NCI-H226 (cell line): ENCODE data around the gene TMEM271.
"Not testable (repeated sequence)": the region's sequence is repeated elsewhere in the genome, so short reads cannot be mapped to it uniquely, and the experiment has no call there.

ENCODE experiments used
- DNase-seq: peaks from one replicate; pipeline ENCODE4 v3.0.0-alpha.2; 2015

Gene TMEM271

DNA sequence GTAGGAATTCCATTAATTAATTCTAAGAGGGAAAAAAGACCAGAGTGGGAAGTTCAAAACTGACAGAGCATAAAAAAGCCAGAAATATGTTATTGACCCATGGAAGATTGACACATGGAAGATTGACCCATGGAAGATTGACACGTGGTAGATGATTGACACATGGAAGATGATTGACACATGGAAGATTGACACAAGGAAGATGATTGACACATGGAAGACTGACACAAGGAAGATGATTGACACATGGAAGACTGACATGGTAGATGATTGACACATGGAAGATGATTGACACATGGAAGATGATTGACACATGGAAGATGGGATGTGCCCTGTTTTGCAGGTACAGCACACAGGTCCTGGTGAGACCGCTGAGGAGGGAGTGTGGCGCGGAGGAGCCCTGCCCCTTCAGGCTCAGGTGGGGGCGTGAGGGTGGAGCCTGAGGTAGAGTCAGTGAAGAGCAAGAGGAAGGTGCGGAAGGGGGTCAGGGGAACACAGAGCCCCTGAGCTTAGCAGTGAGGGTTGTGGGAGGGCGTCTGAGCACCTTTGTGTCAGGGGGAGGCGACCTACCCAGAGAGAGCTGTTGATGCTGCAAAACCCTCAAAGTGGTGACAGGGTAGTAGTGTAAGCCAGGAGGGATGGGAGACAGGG is 33.4 kb upstream of the TMEM271 start:
- no peak for DNase-seq

DNA sequence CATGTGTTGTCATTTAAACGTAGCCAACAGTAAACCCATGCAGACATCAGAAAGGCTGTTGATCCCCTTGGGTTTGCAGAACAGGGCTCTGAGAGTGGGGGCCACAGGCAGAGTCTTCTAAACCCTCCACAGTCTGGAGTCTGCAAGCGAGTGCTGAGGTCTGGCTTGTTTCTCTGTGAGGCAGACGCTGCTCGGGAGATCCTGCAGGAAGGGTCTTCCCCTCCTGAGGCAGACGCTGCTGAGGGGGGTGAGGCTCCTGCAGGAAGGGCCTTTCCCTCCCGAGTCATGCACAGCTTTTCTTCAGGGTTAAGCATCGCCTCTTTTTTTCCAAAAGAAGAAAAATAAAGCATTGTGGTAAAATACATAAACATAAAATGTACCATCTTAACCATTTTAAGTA is 32.1 kb upstream of the TMEM271 start:
- DNase-seq = no peak

DNA sequence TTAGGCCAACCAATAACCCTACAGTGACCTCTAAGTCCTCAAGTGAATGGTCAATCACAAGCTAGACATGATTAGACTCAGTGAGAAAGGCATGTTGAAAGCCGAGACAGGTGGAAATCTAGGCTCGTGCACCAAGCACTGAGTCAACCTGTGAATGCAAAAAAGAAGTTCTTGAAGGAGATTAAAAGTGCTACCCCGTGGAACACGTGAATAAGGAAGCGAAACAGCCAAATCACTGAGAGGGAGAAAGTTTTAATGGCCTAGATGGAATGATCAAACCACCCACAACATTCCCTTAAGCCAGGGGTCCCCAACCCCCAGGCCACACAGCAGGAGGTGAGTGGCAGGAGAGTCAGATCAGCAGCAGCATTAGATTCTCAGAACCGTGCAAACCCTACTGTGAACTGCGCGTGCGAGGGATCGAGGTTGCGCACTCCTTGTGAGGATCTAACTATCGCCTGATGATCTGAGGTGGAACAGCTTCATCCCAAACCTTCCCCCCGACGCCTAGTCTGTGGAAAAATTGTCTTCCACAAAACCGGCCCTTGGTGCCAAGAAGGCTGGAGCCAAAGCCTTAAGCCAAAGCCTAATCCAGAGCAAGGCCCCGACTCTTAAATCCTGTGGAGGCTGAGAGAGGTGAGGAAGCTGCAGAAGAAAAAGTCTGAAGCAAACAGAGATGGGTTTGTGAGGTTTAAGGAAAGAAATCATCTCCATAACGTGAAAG is 29.8 kb upstream of the TMEM271 start:
- DNase-seq = no peak

DNA sequence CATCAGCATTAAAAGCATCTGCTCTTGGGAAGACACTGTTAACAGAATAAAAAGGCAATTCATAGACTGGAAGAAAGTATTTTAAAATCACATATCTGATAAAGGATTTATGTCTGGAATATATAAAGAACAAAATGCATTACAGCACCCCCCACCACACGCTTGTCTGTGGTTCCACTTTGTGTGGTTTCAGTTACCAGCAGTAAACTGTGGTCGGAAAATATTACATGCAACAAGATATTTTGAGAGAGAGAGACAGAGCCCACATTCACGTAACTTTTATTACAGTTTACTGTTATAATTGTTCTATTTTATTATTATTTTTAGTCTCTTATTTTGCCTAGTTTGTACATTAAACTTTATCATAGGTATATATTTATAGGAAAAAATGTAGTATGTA is 28.0 kb upstream of the TMEM271 start:
- no peak for DNase-seq

DNA sequence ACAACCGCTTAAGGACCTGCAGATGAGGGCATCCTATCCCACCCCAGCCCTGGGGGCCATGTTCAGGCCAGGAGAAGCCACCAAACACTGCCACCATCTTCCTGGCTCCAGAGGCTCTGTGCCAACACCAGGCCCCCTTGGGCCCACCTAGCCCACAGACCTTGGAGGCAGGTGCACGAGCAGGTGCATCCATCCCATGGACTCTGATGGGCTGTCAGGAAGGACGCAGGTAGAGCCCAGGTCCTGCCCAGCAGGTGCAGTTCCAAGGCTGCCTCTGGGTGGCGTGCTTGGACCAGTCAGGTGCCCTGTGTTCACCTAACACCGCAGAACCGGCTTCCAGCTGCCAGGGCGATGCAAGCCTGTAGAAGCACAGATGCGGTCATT is 26.5 kb upstream of the TMEM271 start:
- no peak for DNase-seq

DNA sequence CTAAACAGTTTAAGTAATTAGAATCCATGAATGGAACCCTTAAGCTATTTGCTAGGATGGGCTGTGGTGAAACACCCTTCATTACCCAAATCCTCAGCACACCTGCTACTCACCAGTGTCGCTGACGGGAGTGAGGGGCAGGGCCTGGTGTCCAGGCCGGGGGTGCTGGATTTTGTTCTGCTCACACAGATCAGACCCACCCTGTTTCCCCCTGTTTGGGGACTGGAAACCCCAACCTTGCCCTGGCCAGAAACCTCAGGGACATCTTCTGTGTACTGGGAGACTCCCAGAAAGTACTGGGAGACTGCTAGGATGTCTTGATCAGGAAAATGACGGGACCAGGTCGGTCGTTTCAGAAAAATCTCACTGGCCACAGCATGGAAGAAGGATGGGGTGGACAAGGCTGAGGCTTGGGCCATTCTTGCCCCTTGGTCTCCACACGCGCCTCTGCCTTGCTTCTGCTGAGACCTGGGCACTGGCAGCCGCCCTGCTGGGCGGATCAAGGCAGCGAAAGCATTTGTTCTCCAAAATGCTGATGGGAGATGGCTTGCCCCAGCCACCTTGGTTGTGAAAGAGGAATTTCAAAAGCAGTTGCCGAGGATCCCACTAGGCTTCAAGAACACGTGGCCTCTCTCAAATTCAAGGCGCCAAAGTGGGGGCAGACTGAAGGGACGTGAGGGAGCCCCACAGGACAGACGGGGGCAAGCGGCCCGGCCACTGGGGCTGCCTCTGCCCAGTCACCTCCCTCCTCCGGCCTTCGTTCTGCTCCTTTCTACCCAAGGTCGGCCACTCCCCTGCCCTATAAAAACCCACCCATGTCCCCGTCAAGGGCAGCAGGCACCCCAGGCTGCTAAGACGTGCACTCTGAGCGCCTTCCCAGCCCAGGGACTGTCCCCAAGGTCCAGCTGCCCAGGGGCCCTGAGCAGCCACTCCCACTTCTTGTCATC is 25.8 kb upstream of the TMEM271 start:
- DNase-seq = no peak

DNA sequence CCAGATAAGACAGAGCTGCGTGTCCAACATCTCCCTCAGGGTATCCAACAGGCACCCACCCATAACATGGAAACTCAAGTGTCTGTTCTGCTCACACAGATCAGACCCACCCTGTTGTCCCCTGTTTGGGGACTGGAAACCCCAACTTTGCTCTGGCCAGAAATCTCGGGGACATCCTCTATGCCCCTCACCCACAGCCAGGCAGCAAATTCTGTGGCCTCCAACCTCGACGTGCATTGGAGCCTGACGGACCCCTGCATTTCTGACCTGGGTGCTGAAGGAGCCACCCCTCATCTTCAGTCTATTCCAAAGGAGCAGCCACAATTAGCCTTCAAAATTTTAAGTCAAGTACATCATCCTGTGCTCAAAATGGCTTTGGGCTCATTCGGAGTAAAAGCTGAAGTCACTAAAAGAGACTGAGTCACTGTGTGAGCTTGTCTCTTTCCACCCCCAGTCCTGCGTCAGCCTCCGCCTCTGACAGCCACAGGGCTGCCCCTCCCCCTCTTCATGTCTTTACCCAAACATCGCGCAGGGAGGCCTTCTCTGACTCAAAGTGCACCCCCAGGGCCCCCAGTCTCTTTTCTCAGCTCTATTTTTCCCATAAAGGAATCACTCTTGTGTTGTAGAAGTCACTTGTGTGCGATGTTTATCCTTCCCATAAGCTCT is 24.9 kb upstream of the TMEM271 start:
- DNase-seq = no peak

DNA sequence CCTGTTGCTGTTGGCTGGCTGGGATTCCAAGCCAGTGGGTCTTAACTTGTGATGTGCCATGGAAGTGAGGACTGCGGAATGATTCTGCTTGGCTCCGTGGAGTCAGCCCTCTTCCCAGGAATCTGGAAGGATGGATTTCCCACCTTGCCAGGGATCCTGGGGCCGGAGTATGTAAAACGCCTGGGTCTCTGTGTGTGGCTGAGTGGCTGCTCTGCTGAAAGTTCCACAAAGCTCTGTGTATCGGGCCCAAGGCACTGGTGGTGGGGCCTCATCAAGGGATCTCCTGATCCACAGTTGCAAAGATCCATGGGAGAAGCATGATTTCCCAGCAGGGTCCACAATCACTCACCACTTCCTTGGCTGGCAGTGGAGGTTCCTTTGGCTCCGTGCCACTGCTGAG is 24.1 kb upstream of the TMEM271 start:
- no peak for DNase-seq

DNA sequence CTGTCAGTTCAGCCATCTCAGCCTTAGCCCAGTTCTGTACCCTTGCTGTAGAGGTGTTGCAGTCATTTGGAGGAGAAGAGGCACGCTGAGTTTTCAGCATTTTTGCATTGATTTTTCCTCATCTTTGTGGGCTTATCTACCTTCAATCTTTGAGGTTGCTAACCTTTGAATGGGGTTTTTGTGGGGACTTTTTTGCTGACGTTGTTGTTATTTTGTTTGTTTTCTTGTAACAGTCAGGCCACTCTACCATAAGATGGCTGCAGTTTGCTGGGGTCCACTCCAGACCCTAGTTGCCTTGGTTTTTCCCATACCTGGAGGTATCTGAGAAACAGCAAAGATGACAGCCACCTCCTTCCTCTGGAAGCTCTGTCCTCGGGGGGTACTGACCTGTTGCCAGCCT is 22.8 kb upstream of the TMEM271 start:
- no peak for DNase-seq

DNA sequence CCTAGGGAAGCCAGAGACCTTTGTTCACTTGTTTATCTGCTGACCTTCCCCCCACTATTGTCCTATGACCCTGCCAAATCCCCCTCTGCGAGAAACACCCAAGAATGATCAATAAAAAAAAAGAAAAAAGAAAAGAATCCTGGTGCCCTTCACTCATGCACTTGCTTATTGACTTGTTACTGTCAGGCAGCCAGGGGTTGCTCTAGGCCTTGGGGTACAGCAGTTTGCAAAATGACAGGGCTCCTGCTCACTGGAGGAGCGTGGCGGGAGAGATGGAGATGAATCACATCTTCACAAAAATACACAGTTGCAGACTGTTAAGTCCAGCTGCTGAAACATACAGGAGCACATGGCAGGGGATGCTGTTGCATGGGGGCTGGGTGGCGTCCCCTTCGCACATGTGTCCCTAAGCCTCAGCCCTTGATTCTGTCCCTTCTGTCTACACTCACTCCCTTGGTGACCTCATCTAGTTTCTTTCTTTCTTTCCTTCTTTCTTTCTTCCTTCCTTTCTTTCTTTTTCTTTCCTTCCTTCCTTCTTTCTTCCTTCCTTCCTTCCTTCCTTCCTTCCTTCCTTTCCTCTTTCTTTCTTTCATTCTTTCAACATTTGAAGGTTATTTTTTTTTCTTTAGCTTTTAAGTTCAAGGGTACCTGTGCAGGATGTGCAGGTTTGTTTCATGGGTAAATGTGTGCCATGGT is 16.9 kb upstream of the TMEM271 start:
- DNase-seq = no peak

DNA sequence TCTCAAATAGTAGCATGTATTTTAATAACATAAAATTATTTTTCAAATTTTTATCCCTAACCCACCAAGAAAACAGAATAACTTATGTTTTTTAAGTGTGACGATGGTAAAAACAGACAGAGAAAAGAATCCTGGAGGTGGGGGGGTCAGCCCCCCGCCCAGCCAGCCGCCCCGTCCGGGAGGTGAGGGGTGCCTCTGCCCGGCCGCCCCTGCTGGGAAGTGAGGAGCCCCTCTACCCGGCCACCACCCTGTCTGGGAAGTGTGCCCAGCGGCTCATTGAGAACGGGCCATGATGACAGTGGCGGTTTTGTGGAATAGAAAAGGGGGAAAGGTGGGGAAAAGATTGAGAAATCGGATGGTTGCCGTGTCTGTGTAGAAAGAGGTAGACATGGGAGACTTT is 16.1 kb upstream of the TMEM271 start:
- not testable (repeated sequence) for DNase-seq

DNA sequence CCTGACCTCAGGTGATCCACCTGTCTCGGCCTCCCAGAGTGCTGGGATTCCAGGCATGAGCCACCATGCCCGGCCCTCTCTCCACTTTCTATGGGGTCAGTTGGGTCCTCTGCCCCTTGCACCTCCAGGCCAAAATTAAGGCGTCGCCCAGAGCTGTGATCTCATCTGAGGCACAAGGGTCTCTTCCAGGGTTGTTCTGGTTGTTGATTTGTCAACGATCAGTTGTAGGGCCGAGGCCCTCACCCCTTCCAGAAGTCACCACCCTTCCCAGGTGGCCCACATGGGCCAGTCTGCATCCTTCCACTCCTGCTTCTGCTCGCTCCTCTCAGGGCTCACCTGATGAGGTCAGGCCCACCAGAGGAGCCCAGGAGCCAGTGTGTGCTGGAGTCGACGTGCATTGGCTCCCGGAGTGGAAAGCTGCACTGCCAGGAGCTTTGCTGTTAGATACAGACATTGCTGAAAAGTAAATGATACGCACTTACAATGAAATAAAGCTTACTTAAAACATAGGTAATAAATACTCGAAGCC is 14.3 kb upstream of the TMEM271 start:
- no peak for DNase-seq

DNA sequence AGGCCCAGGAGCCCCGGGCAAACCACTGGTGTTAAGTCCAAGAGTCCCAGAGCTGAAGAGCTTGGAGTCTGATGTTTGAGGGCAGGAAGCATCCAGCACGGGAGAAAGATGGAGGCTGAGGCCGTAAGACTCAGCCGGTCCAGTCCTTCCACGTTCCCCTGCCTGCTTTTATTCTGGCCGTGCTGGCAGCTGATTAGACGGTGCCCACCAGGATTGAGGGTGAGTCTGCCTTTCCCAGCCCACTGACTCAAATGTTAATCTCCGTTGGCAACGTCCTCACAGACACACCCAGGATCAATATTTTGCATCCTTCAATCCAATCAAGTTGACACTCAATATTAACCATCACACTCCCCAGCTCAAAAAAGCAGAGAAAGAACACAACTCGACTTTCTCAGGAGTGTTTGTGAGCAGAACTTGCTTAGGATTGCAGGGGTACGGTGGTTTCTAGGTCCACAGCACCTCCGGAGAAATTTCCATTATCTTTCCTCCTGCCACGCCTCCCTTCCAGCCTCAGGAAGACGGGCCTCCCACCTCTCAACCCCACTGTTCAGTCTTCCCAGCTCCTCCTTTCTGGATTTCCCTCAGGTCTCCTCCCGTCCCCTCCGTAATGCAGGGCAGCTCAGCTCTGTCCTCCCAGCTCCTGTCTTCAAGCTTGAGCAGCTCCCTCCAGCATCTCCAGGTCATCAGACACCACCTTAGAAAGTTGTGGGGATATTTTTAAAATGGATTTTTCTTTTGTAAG is 13.3 kb upstream of the TMEM271 start:
- DNase-seq = no peak

DNA sequence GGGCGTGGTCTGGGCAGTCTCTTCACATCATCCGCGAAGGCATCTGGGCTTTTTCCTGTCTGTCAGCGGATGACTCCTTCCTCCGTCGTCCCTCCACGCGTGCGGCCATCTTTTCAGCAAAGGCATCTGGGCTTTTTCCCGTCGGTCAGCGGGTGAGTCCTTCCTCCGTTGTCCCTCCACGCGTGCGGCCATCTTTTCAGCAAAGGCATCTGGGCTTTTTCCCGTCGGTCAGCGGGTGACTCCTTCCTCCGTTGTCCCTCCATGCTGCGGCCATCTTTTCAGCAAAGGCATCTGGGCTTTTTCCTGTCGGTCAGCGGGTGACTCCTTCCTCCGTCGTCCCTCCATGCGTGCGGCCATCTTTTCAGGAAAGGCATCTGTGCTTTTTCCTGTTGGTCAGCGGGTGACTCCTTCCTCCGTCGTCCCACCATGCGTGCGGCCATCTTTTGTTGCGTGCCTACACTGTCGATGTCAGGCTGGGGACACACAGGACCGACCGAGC is 12.3 kb upstream of the TMEM271 start:
- no peak for DNase-seq

DNA sequence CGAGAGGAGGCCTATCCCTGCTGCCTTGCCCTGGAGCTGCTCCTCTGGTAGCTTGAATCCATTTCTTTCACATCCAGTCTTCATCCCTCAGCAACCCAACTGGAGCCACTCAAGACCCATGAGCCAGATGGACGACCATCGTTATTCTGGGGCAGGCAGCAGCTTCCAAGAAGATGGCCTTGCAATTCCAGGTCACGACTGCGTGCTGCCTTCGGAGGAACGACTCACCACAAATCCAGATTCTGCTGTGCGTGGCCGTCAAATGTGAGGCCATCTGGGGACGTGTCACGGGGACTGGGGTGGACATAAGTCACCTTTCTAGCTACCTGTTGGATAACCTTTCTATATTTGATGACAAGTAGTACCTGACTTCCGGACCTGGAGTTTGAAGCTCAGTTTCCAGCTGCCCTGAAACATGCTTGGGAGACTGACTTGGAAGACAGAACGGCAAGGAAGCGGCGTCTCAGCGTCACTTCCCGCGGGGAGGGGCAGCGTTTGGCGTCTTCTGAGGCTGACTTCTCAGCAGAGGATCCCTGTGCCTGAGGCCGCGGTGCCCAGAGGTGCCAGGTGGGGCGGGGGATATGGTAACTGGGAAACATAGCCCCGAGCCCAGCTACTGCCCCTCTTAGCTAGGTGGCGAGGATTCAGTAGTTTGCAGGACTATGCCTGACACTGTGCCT is 11.7 kb upstream of the TMEM271 start:
- DNase-seq = no peak

DNA sequence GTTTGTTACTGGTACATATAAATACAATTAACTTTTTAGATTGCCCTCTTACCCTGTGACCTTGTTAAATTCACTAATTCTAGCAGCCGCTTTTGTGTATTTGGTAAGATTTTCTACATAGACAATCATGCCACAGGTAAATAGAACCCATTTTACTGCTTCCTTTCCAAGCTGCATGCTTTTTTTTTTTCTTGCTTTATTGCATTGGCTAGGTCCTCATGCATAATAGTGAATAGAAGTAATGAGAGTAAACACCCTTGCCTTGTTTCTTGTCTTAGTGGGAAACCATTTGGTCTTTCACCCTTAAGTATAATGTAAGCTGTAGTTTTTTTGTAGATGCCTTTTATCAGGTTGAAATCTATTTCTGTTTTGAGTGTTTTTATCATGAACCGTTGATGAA is 7.7 kb upstream of the TMEM271 start:
- DNase-seq = no peak

DNA sequence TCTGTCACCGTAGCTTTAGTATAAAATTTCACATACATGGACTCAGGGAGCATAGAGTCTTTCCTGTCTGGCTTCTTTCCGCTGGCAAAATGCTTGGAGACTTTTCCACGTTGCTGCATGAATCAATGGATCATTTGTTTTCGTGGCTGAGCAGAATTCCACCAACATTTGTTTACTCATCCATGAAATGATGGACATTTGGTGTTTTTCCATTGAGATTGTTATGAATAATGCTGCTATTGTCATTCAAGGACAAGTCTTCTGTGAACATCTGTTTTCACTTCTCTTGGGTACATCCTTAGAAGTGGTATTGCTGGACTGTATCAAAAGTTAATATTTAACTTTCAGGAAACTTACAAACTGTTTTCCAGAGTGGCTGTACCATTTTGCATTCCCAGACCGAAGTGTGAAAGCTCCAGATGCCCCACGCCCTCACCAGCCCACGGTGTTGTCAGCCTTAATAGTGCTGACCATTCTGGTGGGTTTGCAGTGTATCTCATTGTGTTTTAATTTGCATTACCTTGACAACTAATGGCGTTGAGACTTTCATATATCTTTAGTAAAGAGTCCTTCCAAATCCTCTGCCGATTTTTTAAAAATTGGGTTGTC is 5.8 kb upstream of the TMEM271 start:
- DNase-seq = no peak

DNA sequence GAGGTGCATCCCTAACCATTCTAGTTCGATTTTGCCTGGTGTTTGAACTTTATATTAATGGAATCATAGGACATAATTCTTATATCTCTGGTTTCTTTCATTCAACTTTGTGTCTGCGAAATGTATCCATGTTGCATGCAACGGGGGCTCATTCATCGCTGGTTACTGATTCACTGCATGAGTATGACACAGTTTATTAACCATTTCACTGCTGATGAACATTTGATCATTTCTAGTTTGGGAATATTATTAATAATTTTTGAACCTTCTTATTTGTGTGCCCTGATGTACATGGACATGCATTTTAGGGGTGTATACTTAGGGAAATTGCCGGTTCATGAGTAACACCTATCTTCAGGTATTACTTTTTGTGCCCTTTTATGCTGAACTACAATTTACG is 5.1 kb upstream of the TMEM271 start:
- DNase-seq = no peak

DNA sequence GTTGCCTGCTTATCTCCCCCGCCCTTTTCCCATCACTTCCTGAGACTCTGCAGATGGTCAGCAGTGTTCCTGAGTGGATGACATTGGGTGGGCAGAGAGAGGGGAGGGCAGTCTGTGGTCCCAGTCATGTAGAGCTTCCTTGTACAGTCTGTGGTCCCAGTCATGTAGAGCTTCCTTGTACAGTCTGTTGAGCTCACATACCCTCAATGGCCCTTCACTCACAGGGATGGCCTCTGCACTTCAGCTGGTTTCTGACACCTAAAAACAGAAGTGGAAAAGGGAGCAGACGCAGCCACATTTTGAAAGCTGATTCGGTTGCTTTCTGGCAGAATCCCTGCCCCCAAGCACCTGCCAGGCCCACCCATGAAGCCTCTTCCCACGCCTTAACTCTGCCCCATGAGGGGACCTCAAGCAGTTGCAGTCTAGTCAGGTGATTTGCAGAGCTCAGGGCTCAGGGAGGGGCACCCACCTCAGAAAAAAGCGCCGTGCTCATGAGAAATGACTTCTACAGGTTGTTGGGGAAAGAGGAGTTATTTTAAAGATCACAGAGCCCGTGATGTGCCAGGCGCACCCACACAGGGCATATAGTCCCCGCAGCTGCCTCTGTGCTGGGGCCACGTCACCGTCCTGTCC is 3.6 kb upstream of the TMEM271 start:
- DNase-seq = no peak
